Measurements from ENCODE around the gene PTPRM.

Gene PTPRM

DNA sequence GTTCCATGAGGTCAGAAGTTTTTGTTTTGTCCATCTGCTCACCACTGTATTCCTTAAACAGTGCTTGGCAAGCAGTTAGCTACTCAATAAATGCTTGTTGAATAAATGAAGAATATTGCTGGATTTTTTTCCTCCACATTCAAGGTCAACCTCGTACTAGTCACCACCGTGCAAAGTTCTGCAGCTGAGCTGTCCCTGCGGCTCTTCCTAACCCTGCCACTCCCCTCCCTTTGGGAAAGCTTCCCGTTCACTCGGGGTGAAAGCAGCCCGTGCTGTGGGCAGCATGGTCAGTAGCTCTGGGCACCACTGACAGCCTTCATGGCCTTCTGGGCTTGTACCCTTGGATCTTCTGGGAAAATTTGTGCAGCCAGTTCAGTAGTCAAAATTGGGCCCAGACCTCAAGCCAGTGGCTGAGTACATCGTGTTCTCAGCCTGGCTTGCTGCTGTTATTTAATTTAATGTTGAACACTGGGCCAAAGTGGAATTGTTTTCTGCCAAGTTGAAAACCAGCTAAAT is 572.8 kb downstream of the PTPRM start:
- no peaks in the 10 kb centered on the region for H3K9me2 ChIP-seq (replicated peaks; ENCODE audit: low read depth, low read length)
- no peak overlapping the region for H2AFZ ChIP-seq (ENCODE audit: low read length)
- no peaks in the 10 kb centered on the region for H3K36me3 ChIP-seq (ENCODE audit: insufficient read depth, low read length)
- H3K9ac ChIP-seq (ENCODE audit: low read depth, low read length, poor library complexity, severe bottlenecking): no peak overlapping the region
- H3K4me2 ChIP-seq (ENCODE audit: low read depth, low read length, poor library complexity, severe bottlenecking): no peak overlapping the region
- no peaks in the 10 kb centered on the region for H3K27me3 ChIP-seq (ENCODE audit: insufficient read depth, low read length, poor library complexity, severe bottlenecking)
- no peak for TF ChIP-seq EZH2phosphoT487 (IDR thresholded peaks at IDR 0.05; ENCODE audit: borderline replicate concordance)
- TF ChIP-seq, protein P1, sequence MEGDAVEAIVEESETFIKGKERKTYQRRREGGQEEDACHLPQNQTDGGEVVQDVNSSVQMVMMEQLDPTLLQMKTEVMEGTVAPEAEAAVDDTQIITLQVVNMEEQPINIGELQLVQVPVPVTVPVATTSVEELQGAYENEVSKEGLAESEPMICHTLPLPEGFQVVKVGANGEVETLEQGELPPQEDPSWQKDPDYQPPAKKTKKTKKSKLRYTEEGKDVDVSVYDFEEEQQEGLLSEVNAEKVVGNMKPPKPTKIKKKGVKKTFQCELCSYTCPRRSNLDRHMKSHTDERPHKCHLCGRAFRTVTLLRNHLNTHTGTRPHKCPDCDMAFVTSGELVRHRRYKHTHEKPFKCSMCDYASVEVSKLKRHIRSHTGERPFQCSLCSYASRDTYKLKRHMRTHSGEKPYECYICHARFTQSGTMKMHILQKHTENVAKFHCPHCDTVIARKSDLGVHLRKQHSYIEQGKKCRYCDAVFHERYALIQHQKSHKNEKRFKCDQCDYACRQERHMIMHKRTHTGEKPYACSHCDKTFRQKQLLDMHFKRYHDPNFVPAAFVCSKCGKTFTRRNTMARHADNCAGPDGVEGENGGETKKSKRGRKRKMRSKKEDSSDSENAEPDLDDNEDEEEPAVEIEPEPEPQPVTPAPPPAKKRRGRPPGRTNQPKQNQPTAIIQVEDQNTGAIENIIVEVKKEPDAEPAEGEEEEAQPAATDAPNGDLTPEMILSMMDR (conservative IDR thresholded peaks at IDR 0.05; ENCODE audit: low read length): no peak
- no peak overlapping the region for H3K4me3 ChIP-seq (ENCODE audit: low read length, poor library complexity, severe bottlenecking)
- no peaks in the 10 kb centered on the region for H3K9me3 ChIP-seq (ENCODE audit: insufficient read depth, low read depth, low read length)
- H3F3A ChIP-seq (ENCODE audit: low read depth): no peaks in the 10 kb centered on the region
- no peaks in the 10 kb centered on the region for H3K79me2 ChIP-seq (ENCODE audit: insufficient read depth, low read length)
- no peaks in the 10 kb centered on the region for H4K20me1 ChIP-seq (ENCODE audit: insufficient read depth, low read length, poor library complexity, severe bottlenecking)
- no peaks in the 10 kb centered on the region for H3K4me1 ChIP-seq (ENCODE audit: insufficient read depth, low read length, poor library complexity, severe bottlenecking)

DNA sequence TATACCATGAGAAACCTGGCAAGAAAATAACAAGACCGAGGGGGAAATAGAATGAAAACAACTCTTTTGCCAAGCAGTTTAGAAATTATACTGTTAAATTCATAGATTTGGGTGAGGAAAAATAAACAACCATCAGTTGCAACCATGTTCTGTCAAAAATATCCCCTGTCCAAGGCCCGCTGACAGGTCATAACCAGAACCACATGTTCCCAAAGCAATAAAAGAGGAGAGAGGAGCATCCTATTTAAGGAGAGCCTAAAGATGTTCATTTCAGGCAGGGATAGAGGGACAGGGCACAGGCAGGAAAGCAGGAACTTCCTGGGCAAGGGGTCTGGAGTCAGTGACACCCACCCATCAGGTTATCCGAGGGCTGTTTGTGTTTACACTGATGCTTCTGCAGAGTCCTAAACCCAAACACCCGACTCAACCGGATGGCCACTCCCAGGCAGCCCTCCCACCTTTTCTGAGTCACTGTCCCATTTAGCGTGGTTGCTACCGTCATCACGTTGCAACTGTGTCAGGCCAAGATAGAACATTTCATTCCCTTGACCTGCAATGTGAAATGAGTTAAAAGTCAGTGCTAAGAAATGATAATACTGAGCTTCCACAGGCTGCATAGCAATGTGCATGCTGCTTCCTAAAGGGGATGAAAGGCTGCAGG is 573.9 kb downstream of the PTPRM start:
- no peaks in the 10 kb centered on the region for H3K36me3 ChIP-seq (ENCODE audit: insufficient read depth, low read length)
- H3K27me3 ChIP-seq (ENCODE audit: insufficient read depth, low read length, poor library complexity, severe bottlenecking): no peaks in the 10 kb centered on the region
- no peaks in the 10 kb centered on the region for H4K20me1 ChIP-seq (ENCODE audit: insufficient read depth, low read length, poor library complexity, severe bottlenecking)
- no peaks in the 10 kb centered on the region for H3K4me1 ChIP-seq (ENCODE audit: insufficient read depth, low read length, poor library complexity, severe bottlenecking)
- H3K4me2 ChIP-seq (ENCODE audit: low read depth, low read length, poor library complexity, severe bottlenecking): no peak overlapping the region
- TF ChIP-seq EZH2phosphoT487 (IDR thresholded peaks at IDR 0.05; ENCODE audit: borderline replicate concordance): no peak
- TF ChIP-seq, protein P1 (conservative IDR thresholded peaks at IDR 0.05; ENCODE audit: low read length): no peak
- no peaks in the 10 kb centered on the region for H3K9me3 ChIP-seq (ENCODE audit: insufficient read depth, low read depth, low read length)
- H3F3A ChIP-seq (ENCODE audit: low read depth): no peaks in the 10 kb centered on the region
- no peak overlapping the region for H2AFZ ChIP-seq (ENCODE audit: low read length)
- no peaks in the 10 kb centered on the region for H3K79me2 ChIP-seq (ENCODE audit: insufficient read depth, low read length)
- no peak overlapping the region for H3K9ac ChIP-seq (ENCODE audit: low read depth, low read length, poor library complexity, severe bottlenecking)
- no peaks in the 10 kb centered on the region for H3K9me2 ChIP-seq (replicated peaks; ENCODE audit: low read depth, low read length)
- H3K4me3 ChIP-seq (ENCODE audit: low read length, poor library complexity, severe bottlenecking): no peak overlapping the region

DNA sequence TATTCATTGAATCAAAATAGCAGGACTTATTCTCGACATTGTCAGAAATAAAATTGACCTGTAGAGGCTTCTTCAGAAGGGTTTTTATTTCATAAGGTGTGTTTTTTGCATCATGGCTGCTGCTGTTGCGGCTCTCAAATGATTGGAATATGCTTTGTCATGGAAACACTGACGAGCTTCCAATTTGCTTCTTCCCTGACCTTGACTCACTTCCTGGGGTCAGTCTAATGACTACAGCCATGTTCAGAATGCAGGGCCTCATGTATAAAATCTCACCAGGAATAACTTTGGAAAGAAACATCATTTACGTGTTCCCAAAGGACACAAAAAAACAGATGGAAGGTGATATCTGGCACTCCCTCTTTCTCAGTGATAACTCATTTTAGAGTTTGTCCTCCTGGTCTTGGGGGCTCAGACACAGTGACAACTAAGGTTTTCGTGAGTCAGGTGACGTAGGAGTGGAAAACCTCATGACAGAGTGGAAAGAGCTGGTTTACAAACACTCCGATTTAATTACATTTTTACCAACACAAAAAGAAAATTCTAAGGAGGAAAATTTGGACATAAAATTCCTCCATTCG is 575.1 kb downstream of the PTPRM start:
- H3K4me2 ChIP-seq (ENCODE audit: low read depth, low read length, poor library complexity, severe bottlenecking): no peak overlapping the region
- H3K79me2 ChIP-seq (ENCODE audit: insufficient read depth, low read length): no peaks in the 10 kb centered on the region
- no peaks in the 10 kb centered on the region for H3K9me3 ChIP-seq (ENCODE audit: insufficient read depth, low read depth, low read length)
- no peak overlapping the region for H3K4me3 ChIP-seq (ENCODE audit: low read length, poor library complexity, severe bottlenecking)
- H3K9me2 ChIP-seq (replicated peaks; ENCODE audit: low read depth, low read length): no peaks in the 10 kb centered on the region
- no peaks in the 10 kb centered on the region for H3F3A ChIP-seq (ENCODE audit: low read depth)
- no peaks in the 10 kb centered on the region for H3K27me3 ChIP-seq (ENCODE audit: insufficient read depth, low read length, poor library complexity, severe bottlenecking)
- no peaks in the 10 kb centered on the region for H3K36me3 ChIP-seq (ENCODE audit: insufficient read depth, low read length)
- H3K9ac ChIP-seq (ENCODE audit: low read depth, low read length, poor library complexity, severe bottlenecking): no peak overlapping the region
- no peaks in the 10 kb centered on the region for H3K4me1 ChIP-seq (ENCODE audit: insufficient read depth, low read length, poor library complexity, severe bottlenecking)
- TF ChIP-seq, protein P1 (conservative IDR thresholded peaks at IDR 0.05; ENCODE audit: low read length): no peak
- no peak for TF ChIP-seq EZH2phosphoT487 (IDR thresholded peaks at IDR 0.05; ENCODE audit: borderline replicate concordance)
- no peaks in the 10 kb centered on the region for H4K20me1 ChIP-seq (ENCODE audit: insufficient read depth, low read length, poor library complexity, severe bottlenecking)
- H2AFZ ChIP-seq (ENCODE audit: low read length): no peak overlapping the region

Measured in Loucy (cell line).